GM13976 (cell line): ENCODE data around the gene SLC16A9.

Experiments used
- DNase-seq: peaks from one replicate; pipeline ENCODE4 v3.0.0; 2012; ENCODE audit warnings: low spot score
- in situ Hi-C: fragments of 300-500 bp; cut with MboI; formaldehyde crosslinking; loops from one replicate; pipeline ENCODE4 v1.12.0; 2022; ENCODE audit warnings: low sequenced_read_pairs, mixed read lengths, inconsistent platforms; ENCODE audit not compliant: unreplicated experiment
- TF ChIP-seq, protein P1 (sequence below): IDR thresholded peaks from 2 replicates; pipeline ENCODE4 v1.5.1; 2012; ENCODE audit warnings: borderline replicate concordance, mild to moderate bottlenecking; ENCODE audit not compliant: insufficient read depth; ENCODE audit errors: extremely low read depth, missing control alignments, control extremely low read depth

The SLC16A9 gene

DNA sequence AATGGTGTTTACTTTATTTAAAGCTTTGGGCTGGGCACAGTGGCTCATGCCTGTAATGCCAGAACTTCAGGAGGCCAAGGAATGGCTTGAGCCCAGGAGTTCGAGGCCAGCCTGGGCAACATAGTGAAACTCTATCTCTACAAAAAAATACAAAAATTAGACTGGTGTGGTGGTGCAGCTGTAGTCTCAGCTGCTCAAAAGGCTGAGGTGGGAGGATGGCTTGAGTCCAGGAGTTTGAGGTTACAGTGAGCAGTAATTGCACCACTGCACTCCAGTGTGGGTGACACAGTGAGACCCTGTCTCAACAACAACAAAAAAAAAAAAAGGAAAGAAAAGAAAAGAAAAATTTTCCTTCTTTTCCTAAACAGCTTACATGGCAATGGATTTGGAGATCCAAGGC is 22.0 kb downstream of the SLC16A9 start:
- TF ChIP-seq, protein P1, sequence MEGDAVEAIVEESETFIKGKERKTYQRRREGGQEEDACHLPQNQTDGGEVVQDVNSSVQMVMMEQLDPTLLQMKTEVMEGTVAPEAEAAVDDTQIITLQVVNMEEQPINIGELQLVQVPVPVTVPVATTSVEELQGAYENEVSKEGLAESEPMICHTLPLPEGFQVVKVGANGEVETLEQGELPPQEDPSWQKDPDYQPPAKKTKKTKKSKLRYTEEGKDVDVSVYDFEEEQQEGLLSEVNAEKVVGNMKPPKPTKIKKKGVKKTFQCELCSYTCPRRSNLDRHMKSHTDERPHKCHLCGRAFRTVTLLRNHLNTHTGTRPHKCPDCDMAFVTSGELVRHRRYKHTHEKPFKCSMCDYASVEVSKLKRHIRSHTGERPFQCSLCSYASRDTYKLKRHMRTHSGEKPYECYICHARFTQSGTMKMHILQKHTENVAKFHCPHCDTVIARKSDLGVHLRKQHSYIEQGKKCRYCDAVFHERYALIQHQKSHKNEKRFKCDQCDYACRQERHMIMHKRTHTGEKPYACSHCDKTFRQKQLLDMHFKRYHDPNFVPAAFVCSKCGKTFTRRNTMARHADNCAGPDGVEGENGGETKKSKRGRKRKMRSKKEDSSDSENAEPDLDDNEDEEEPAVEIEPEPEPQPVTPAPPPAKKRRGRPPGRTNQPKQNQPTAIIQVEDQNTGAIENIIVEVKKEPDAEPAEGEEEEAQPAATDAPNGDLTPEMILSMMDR, result no peak
- in situ Hi-C loops, result no loop called here
- DNase-seq, result no peak

DNA sequence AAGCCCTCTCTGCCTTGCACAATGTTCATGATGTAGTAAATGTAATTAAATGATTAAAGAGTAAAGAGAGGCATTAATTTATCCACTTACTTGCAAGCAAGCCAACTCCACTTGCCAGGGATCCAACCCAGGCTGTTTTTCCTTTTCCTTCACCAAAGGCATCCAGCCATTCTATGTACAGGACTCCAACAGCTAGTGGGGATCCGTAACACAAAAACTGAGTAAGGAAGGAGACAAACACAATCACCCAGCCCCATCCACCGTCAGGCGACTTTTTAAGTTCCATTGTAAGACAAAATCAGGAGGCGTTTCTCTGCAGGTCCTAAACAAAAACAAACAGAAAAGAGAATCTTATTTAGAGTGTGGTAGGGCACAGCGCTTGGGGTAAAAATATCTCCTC is 25.6 kb downstream of the SLC16A9 start:
- TF ChIP-seq, protein P1, result no peak
- in situ Hi-C loops, result no loop called here
- DNase-seq, result no peak

DNA sequence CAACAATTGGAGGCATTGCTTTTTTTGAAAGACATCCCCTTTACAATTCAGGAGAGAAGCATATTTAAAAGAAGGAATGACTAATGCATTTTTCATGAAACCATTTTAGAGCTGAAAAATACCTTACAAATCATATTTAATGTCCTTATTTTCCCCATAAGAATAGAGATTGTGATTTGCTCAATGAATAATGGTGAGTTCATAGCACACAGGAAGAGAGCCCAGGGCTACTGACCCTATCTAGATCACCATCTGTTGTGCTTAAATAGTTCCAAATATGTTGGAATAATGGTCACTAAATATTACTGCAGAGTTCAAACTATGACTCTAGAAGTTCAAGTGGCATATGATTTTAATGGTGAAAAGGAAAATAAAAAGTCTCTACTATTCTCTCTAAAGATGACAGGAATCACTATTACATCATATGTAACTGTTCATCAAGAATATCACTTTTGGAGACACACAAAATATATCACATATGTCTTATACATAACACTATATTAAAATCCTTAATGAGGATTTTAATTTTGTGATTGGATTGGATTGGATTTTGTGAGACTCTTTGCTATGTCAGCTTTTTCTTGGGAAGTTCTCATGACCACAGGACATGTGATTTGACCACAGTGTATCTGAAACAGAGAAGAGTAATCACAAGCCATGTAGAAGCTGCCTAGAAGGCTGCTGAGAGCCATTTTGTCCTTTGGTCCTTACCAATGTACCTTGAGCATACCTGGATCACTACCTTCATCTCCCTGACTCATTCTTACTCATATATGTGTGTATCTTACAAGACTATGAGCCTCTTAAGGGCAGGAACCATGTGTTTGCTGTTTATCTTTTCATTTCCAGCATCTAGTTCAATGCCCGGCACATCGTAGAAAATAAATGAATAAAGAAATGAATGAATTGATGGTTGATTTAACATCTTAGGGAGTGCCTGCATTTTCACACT is 26.4 kb downstream of the SLC16A9 start:
- TF ChIP-seq, protein P1, result no peak
- no peak for DNase-seq
- in situ Hi-C loops, result no loop called here

GRCh38 chr10:59680199-59680598 is 29.5 kb downstream of the SLC16A9 start:
- in situ Hi-C loops, result no loop called here
- DNase-seq, result no peak
- TF ChIP-seq, protein P1, result no peak

- peak; percentile 24 for DNase-seq
- in situ Hi-C loops, result no loop called here
- TF ChIP-seq, protein P1, result no peak
These were observed 30.8 kb downstream of the SLC16A9 start for GRCh38 chr10:59678884-59679301.

DNA sequence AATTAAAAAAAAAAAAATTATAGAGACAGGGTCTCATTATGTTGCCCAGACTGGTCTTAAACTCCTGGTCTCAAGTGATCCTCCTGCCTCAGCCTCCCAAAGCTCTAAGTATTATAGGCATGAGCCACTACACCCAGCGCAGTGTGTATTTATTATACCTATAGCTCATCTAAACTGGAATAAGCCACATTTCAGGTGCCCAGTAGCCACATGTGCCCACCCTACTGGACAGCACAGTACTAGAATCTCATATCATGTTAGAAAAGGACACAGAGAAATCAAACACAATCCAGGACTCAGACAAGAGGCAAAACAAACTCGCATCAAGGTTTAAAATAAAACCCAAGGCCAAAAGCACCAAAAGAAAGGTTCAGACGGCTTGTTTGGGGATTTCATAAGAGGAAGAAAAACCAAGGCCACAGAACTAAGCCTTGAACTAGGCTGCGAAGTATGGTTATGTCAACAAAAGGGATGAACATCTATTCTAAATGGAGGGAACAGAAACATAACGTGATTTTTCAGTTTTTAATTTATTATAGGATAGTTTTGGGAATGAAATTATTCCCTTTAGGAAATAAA is 32.3 kb downstream of the SLC16A9 start:
- in situ Hi-C loops, result no loop called here
- TF ChIP-seq, protein P1, result no peak
- no peak for DNase-seq

GRCh38 chr10:59675812-59676211 is 33.8 kb downstream of the SLC16A9 start:
- no peak for DNase-seq
- in situ Hi-C loops, result no loop called here
- TF ChIP-seq, protein P1, result no peak
